Transverse colon (tissue), 4 donors: ENCODE results near the gene ACCS.

Source experiments
- CTCF ChIP-seq, 5 experiments: fragments of 200-600 bp in 3 of 5; fragments of 450-650 bp in 2 of 5; sonication (generic) in 3 of 5; IDR thresholded peaks; 1 replicate in 2 of 5; 2 replicates in 3 of 5; pipeline ENCODE4 v1.5.1; 2016 to 2017; ENCODE audit warnings: antibody characterized with exemption in 5 of 5, inconsistent platforms in 3 of 5, mild to moderate bottlenecking in 2 of 5, moderate library complexity in 1 of 5
- POLR2A ChIP-seq: fragments of 450-650 bp; IDR thresholded peaks from one replicate; pipeline ENCODE4 v1.6.1; 2016; ENCODE audit warnings: antibody characterized with exemption, mild to moderate bottlenecking, moderate library complexity
- POLR2AphosphoS5 ChIP-seq, 3 donors: sonication (generic); formaldehyde crosslinking; IDR thresholded peaks; one replicate each; pipeline ENCODE4 v1.6.1; 2016; ENCODE audit warnings: antibody characterized with exemption in 3 of 3

DNA sequence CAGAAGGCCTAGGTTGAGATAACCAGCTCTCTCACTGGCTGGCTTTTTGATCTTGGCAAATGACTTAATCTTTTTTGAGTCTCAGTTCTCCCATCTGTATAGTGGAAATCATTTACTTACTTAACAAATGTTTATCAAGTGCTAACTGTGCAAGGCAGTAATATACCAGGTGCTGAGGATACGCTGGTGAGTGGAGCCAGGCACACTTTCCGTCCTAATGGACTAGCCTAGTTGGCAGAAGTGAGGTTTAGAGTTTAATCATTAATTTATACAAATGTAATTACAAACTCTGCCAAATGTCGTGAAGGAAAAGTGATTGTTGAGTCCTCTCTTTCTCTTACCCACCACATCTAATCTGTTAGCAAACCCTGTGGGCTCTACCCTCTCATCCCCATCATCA, 62.7 kb downstream of the ACCS start:
- TF ChIP-seq CTCF (IDR thresholded peaks at IDR 0.05) (no peak), POLR2A (no peak), POLR2AphosphoS5 (IDR thresholded peaks at IDR 0.05) (no peak)
